DOHH2 (cell line): ENCODE measurements around the gene CD274.

ENCODE experiments used
- CTCF ChIP-seq: fragments of 200-600 bp; sonication (generic); IDR thresholded peaks from one replicate; pipeline ENCODE4 v1.5.1; 2014; ENCODE audit warnings: antibody characterized with exemption, mild to moderate bottlenecking, low read depth, low read length; ENCODE audit not compliant: poor library complexity, severe bottlenecking
- EZH2phosphoT487 ChIP-seq: fragments of 200-600 bp; sonication (generic); IDR thresholded peaks from 2 replicates; pipeline ENCODE4 v1.6.1; 2017; ENCODE audit warnings: borderline replicate concordance, mild to moderate bottlenecking, antibody characterized with exemption, low read length, moderate library complexity, mixed read lengths

DNA sequence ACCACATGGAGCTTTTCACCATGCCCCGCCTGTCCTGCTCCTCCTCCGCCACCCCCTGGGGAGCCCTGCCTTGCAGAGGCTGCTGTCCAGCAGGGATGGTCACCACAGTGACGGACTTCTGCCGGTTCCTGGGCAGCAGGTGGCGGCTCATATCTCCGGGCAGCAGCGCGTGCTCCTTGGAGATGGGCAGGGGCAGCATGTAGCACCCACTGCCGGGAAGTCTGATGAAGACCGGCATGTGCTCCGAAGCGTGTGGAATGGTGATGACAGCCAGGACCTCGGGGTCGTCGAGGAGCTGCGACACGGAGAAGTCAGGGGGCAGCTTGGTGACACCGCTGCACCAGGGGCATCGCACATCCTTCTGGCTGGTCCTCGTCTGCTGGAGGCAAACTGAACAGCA lies 31.9 kb upstream of the CD274 start:
- TF ChIP-seq CTCF, result no peak
- no peak for TF ChIP-seq EZH2phosphoT487
